Chondrocyte (in vitro differentiated cells): ENCODE measurements around the gene PDXK. TPM values are rescaled to one million over a fixed set of nuclear protein-coding genes. Genes with fewer than 3 reads are reported as not detected.
A peak's percentile ranks its signal among the peaks of the same experiment; 100 is the strongest.

Experiments used
- DNase-seq: peaks from one replicate; pipeline ENCODE4 v3.0.0; 2021; ENCODE audit warnings: mixed read lengths, low spot score
- H3K27ac Mint-ChIP-seq: one replicate; pipeline ENCODE4 v1.8.0; 2021; ENCODE audit warnings: mild to moderate bottlenecking, moderate library complexity, mixed read lengths; ENCODE audit not compliant: unreplicated experiment
- H3K27me3 Mint-ChIP-seq: 2 replicates; pipeline ENCODE4 v1.8.0; 2021; ENCODE audit warnings: low read depth, mixed read lengths
- H3K36me3 Mint-ChIP-seq: 2 replicates; pipeline ENCODE4 v1.8.0; 2021; ENCODE audit warnings: low read depth, mixed read lengths
- H3K4me1 Mint-ChIP-seq: 2 replicates; pipeline ENCODE4 v1.8.0; 2021; ENCODE audit warnings: low read depth, mild to moderate bottlenecking, mixed read lengths
- H3K4me3 Mint-ChIP-seq: one replicate; pipeline ENCODE4 v1.8.0; 2021; ENCODE audit warnings: mild to moderate bottlenecking, moderate library complexity, mixed read lengths; ENCODE audit not compliant: unreplicated experiment
- H3K9me3 Mint-ChIP-seq: 2 replicates; pipeline ENCODE4 v1.8.0; 2021; ENCODE audit warnings: low read depth, mixed read lengths
- total RNA-seq: library from RNA; stranded (reverse); gene quantifications from 3 replicates; pipeline ENCODE4 v1.2.1, GENCODE V29; 2021
- TF ChIP-seq, protein P1 (sequence below): fragments of 200-600 bp; sonication (generic); IDR thresholded peaks from 2 replicates; pipeline ENCODE4 v1.5.0; 2021; ENCODE audit warnings: antibody characterized with exemption, mild to moderate bottlenecking, moderate library complexity

The PDXK gene
- total RNA-seq, 1 donor from 2014 or later = 213 TPM

DNA sequence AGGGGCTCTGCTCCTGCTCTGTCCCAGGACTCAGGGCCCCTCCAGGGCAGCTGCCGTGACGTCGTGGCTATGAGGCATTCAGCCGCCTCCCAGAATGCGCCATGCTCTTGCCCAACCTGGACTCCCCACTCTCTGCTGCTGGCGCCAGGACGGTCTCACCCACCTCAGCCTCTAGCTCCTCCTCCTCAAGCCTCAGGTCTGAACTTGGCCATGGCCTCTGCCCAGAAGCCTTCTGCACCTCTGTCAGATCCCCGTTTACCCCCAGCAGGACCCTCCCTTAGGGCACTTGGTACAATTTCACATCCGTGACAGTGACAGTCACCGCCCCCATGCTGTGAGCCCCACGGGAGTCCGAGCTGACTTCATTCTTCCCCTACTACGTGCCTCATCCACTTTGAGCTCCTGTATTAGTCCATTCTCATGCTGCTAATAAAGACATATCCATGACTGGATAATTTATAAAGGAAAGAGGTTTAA, 52.3 kb downstream of the PDXK start:
- Mint-ChIP-seq H3K4me3 (no peak overlapping the region), H3K9me3 (no peaks in the 10 kb centered on the region), H3K36me3 (peaks cover 14% of the 10 kb centered on the region), H3K27ac (peak overlapping the region; percentile 54), H3K27me3 (no peaks in the 10 kb centered on the region), H3K4me1 (peaks cover 42% of the 10 kb centered on the region)
- TF ChIP-seq, protein P1, sequence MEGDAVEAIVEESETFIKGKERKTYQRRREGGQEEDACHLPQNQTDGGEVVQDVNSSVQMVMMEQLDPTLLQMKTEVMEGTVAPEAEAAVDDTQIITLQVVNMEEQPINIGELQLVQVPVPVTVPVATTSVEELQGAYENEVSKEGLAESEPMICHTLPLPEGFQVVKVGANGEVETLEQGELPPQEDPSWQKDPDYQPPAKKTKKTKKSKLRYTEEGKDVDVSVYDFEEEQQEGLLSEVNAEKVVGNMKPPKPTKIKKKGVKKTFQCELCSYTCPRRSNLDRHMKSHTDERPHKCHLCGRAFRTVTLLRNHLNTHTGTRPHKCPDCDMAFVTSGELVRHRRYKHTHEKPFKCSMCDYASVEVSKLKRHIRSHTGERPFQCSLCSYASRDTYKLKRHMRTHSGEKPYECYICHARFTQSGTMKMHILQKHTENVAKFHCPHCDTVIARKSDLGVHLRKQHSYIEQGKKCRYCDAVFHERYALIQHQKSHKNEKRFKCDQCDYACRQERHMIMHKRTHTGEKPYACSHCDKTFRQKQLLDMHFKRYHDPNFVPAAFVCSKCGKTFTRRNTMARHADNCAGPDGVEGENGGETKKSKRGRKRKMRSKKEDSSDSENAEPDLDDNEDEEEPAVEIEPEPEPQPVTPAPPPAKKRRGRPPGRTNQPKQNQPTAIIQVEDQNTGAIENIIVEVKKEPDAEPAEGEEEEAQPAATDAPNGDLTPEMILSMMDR = no peak
- DNase-seq = no peak

DNA sequence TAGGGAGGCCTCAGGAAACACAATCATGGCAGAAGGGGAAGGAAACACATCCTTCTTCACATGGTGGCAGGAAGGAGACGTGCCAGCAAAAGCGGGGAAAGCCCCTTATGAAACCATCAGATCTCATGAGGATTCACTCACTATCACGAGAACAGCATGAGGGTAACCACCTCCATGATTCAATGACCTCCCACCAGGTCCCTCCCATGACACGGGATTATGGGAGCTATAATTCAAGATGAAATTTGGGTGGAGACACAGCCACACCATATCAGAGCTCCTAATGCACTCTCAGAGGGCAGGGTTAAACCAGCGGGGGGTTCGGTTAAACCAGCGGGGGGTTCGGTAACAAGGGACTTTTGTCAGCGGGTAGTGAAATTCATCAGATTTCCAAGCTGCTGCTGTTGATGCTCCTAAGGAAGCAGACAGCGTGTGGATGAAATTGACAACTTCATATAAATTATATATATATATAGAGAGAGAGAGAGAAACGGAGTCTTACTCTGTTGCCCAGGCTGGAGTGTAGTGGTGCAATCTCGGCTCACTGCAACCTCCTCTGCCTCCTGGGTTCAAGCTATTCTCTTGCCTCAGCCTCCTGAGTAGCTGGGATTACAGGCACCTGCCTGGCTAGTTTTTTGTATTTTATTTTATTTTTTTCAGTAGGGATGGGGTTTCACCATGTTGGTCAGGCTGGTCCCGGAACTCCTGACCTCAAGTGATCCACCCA, 52.9 kb downstream of the PDXK start:
- Mint-ChIP-seq H3K4me3 (no peak overlapping the region), H3K27me3 (no peaks in the 10 kb centered on the region), H3K4me1 (peaks cover 42% of the 10 kb centered on the region), H3K36me3 (peaks cover 14% of the 10 kb centered on the region), H3K9me3 (no peaks in the 10 kb centered on the region), H3K27ac (peak overlapping the region; percentile 54)
- TF ChIP-seq, protein P1 = no peak
- DNase-seq = no peak

DNA sequence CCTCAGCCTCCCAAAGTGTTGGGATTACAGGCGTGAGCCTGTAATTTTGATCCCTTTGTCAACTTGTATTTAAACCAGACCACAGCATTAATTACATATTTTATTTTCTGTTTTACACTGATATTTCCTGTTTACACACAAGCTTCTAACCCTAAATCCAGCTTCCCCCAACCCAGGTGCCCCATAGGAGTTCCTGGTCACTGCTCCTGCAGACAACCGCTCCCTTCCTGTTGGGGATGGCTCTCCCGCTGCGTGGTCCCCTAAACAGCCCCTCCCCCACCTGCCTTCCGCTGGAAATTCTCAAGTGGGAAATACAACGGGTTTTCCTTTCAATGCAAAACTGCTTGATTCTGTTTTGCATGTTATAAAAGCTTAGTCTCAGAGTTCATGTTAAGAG, 53.5 kb downstream of the PDXK start:
- Mint-ChIP-seq H3K9me3 (no peaks in the 10 kb centered on the region), H3K36me3 (peaks cover 14% of the 10 kb centered on the region), H3K27me3 (no peaks in the 10 kb centered on the region), H3K27ac (no peak overlapping the region), H3K4me1 (peaks cover 37% of the 10 kb centered on the region), H3K4me3 (no peak overlapping the region)
- TF ChIP-seq, protein P1 = no peak
- DNase-seq = no peak

- Mint-ChIP-seq H3K36me3 (peaks cover 14% of the 10 kb centered on the region), H3K4me1 (peaks cover 30% of the 10 kb centered on the region), H3K27ac (no peak overlapping the region), H3K4me3 (peak overlapping the region; percentile 97), H3K9me3 (no peaks in the 10 kb centered on the region), H3K27me3 (no peaks in the 10 kb centered on the region)
- TF ChIP-seq, protein P1 = no peak
- DNase-seq = no peak
Measured at GRCh38 chr21:43774163-43774562, 55.2 kb downstream of the PDXK start.

DNA sequence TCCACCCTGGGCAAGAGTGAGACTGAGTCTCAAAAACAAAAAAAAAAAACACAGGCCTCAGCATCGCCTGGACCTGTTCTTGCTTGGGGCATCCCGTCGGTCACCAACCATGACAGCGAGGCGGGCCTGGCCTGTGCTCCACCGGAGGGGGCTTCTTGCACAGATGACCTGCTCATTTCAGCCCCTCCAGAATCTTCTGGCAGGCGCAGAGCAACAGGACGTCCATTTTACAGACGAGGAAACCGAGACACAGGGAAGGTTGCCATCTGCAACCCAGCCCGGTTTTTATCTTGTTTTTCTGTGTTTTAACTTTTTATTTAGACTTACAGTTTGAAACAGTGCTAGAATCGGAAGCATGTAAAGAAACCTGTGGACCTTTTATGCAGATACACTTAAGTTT, 56.3 kb downstream of the PDXK start:
- Mint-ChIP-seq H3K36me3 (peaks cover 14% of the 10 kb centered on the region), H3K9me3 (no peaks in the 10 kb centered on the region), H3K4me3 (peak overlapping the region; percentile 97), H3K27ac (peak overlapping the region; percentile 81), H3K4me1 (peaks cover 30% of the 10 kb centered on the region), H3K27me3 (no peaks in the 10 kb centered on the region)
- no peak for DNase-seq
- TF ChIP-seq, protein P1 = no peak
